ENCODE results near the gene PI3.
"Not testable (repeated sequence)": the region's sequence is repeated elsewhere in the genome, so short reads cannot be mapped to it uniquely, and the experiment has no call there.

PI3 gene

GRCh38 chr20:45174434-45175364 lies at the start of gene PI3:
PI3 (plus strand) TSS chr20:45174902; CDS start chr20:45174923, 21 bp downstream.
- no peaks in the 10 kb centered on the region for H3K36me3 ChIP-seq
- no peaks in the 10 kb centered on the region for H4K20me1 ChIP-seq
- no peak within 1 kb of the TSS for H3K27ac ChIP-seq
- no peak for TF ChIP-seq Cebpa-rat (IDR thresholded peaks at IDR 0.05)
- no peaks in the 10 kb centered on the region for H3K27me3 ChIP-seq
- H3K4me3 ChIP-seq, result no peak within 1 kb of the TSS
- H3K9ac ChIP-seq, result no peak within 1 kb of the TSS
- H3K4me2 ChIP-seq, result no peak within 1 kb of the TSS
- peaks cover 5% of the 10 kb centered on the region for H3K9me3 ChIP-seq
- H3K4me1 ChIP-seq, result no peaks in the 10 kb centered on the region

DNA sequence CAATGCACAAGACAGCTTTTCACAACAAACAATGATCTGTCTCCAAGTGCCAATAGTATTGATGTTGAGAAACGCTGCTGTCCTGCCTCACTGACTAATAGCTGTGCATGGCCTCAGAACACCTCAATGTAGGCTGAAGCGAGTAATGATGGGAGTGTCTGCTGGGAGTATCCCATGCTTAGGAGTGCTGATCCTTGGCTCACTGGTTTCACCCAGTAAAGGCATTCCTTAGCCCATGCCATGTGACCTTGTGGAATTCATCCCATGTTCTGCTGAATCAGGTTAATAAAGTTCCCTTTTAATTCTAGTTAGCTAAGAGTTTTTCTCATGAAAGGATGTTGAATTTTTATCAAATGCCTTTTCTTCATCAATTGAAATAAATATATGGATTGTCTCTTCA lies 46.6 kb upstream of the PI3 start:
- Histone ChIP-seq H4K20me1 (no peaks in the 10 kb centered on the region), H3K4me2 (no peak overlapping the region), H3K9ac (no peak overlapping the region), H3K9me3 (no peaks in the 10 kb centered on the region), H3K4me3 (no peak overlapping the region), H3K27me3 (no peaks in the 10 kb centered on the region), H3K27ac (no peak overlapping the region), H3K4me1 (no peaks in the 10 kb centered on the region), H3K36me3 (no peaks in the 10 kb centered on the region)
- TF ChIP-seq Cebpa-rat (IDR thresholded peaks at IDR 0.05), result no peak

- Histone ChIP-seq H3K9me3 (no peaks in the 10 kb centered on the region; the same call in 1 of the 2 replicates), H3K4me1 (no peaks in the 10 kb centered on the region), H3K36me3 (no peaks in the 10 kb centered on the region), H3K4me3 (no peak overlapping the region), H3K27ac (no peak overlapping the region), H3K27me3 (no peaks in the 10 kb centered on the region), H3K9ac (no peak overlapping the region), H3K4me2 (no peak overlapping the region), H4K20me1 (no peaks in the 10 kb centered on the region)
- TF ChIP-seq Cebpa-rat (IDR thresholded peaks at IDR 0.05), result no peak
Measured at GRCh38 chr20:45136911-45137310, 37.8 kb upstream of the PI3 start.

DNA sequence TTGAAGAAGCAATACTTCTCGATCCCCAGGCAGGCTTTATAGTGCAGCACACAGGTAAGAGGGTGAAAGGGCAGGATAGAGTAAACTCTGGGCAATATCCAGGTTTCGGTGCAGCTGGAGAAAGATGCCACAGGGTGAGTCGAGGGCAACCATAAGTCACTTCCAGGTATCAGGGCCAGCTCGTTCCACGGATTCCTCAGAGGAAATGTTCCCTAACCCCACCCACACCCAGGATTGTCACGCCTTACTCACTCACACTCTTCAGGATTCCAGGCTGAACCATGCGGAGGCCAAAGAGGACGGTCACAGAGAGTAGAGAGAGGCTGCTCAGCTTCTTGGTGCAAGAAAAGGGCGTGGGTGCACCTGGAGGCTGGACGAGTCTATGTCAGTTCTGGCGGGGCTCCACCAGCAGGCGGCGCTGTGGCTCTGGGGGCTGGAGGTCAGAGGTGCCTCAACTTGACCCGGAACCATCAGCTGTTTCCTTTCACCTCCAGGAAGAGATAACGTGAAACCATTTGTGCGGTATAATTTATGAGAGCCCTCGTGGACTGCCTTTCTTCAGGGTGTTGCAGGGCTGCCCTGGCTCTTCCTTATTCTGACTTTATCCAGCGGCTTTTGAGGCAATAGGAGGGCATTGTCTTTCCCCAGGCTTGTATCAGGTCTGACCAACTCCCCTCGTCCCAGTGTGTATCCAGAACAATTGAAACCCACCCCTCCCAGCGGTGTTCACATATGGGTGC lies 36.0 kb upstream of the PI3 start:
- Histone ChIP-seq H3K36me3 (no peaks in the 10 kb centered on the region), H3K27me3 (no peaks in the 10 kb centered on the region), H4K20me1 (no peaks in the 10 kb centered on the region), H3K9me3 (no peaks in the 10 kb centered on the region; the same call in 1 of the 2 replicates), H3K27ac (no peak overlapping the region), H3K4me2 (no peak overlapping the region), H3K4me3 (no peak overlapping the region), H3K4me1 (no peaks in the 10 kb centered on the region), H3K9ac (no peak overlapping the region)
- no peak for TF ChIP-seq Cebpa-rat (IDR thresholded peaks at IDR 0.05)

DNA sequence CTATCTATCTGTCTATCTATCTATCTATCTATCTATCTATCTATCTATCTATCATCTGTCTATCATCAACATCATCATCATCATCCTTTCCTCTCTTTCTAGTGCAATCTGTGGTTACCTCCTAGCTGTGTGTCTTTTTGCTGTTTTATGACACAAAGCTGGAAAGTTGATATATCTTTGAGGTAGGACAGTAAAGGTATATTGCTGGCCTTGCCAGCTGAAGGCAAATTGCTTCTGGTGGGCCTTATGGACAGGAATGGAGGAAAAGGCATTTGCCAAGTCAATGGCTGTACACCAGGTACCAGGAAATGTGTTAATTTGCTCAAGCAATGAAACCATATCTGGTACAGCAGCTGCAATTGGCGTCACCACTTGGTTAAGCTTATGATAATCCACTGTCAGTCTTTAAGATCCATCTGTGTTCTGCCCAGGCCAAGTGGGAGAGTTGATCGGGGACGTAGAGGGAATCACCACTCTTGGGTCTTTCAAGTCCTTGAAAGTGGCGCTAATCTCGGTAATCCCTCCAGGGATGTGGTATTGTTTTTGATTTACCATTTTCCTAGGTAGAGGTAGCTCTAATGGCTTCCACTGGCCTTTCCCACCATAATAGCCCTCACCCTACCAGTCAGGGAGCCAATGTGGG lies 34.8 kb upstream of the PI3 start:
- not testable (repeated sequence) for H3K27me3 ChIP-seq

DNA sequence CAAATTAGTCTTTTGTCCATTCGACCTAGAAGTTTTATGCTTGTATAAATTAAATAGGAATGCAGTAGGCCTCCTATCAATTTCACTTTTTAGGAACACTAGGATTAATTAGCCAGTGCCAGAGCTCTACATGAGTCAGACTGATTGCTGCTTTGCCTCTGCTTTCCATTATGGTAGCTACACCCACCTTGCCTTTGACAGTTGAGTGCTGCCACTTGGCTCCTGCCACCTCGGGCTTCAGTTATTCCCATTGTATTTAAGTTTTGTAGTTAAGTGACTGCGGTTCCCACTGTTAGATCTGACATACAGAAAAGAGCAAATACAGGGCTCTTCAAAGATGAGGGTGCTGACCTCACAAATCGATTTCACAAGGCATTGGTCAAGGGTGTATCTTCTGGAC lies 33.9 kb upstream of the PI3 start:
- Histone ChIP-seq H3K27ac (no peak overlapping the region), H4K20me1 (no peaks in the 10 kb centered on the region), H3K9me3 (no peaks in the 10 kb centered on the region)

More for the DNA sequence above, 34.8 kb upstream of the PI3 start:
- not testable (repeated sequence) for H3K4me3 ChIP-seq, H3K27ac ChIP-seq, H3K9ac ChIP-seq, H3K4me2 ChIP-seq, H3K9me3 ChIP-seq, H3K4me1 ChIP-seq, H3K36me3 ChIP-seq, H4K20me1 ChIP-seq

GRCh38 chr20:45149062-45149461 lies 25.6 kb upstream of the PI3 start:
- no peak overlapping the region for H3K27ac ChIP-seq
- H3K4me1 ChIP-seq, result no peaks in the 10 kb centered on the region
- H3K9ac ChIP-seq, result no peak overlapping the region
- H3K27me3 ChIP-seq, result no peaks in the 10 kb centered on the region
- H3K36me3 ChIP-seq, result no peaks in the 10 kb centered on the region
- H4K20me1 ChIP-seq, result no peaks in the 10 kb centered on the region
- no peak overlapping the region for H3K4me3 ChIP-seq
- no peaks in the 10 kb centered on the region for H3K9me3 ChIP-seq
- no peak for TF ChIP-seq Cebpa-rat (IDR thresholded peaks at IDR 0.05)
- no peak overlapping the region for H3K4me2 ChIP-seq

More for the DNA sequence above, 33.9 kb upstream of the PI3 start:
- no peaks in the 10 kb centered on the region for H3K36me3 ChIP-seq
- no peak overlapping the region for H3K9ac ChIP-seq
- TF ChIP-seq Cebpa-rat (IDR thresholded peaks at IDR 0.05), result no peak
- H3K4me3 ChIP-seq, result no peak overlapping the region
- no peaks in the 10 kb centered on the region for H3K27me3 ChIP-seq
- H3K4me1 ChIP-seq, result no peaks in the 10 kb centered on the region
- no peak overlapping the region for H3K4me2 ChIP-seq

- no peak overlapping the region for H3K4me2 ChIP-seq
- no peaks in the 10 kb centered on the region for H3K4me1 ChIP-seq
- peaks cover 15% of the 10 kb centered on the region for H3K9me3 ChIP-seq
- no peak overlapping the region for H3K9ac ChIP-seq
- H4K20me1 ChIP-seq, result no peaks in the 10 kb centered on the region
- no peak for TF ChIP-seq Cebpa-rat (IDR thresholded peaks at IDR 0.05)
- no peaks in the 10 kb centered on the region for H3K27me3 ChIP-seq
- H3K4me3 ChIP-seq, result no peak overlapping the region
- H3K36me3 ChIP-seq, result no peaks in the 10 kb centered on the region
- H3K27ac ChIP-seq, result no peak overlapping the region
Measured at GRCh38 chr20:45152405-45152804, 22.3 kb upstream of the PI3 start.

- no peak for TF ChIP-seq Cebpa-rat (IDR thresholded peaks at IDR 0.05)
- no peak overlapping the region for H3K9ac ChIP-seq
- H3K4me3 ChIP-seq, result no peak overlapping the region
- no peaks in the 10 kb centered on the region for H3K4me1 ChIP-seq
- no peaks in the 10 kb centered on the region for H3K27me3 ChIP-seq
- H3K4me2 ChIP-seq, result no peak overlapping the region
- H3K27ac ChIP-seq, result no peak overlapping the region
- no peaks in the 10 kb centered on the region for H4K20me1 ChIP-seq
- H3K9me3 ChIP-seq, result peaks cover 17% of the 10 kb centered on the region
- no peaks in the 10 kb centered on the region for H3K36me3 ChIP-seq
Measured at GRCh38 chr20:45153147-45153546, 21.6 kb upstream of the PI3 start.

- no peak overlapping the region for H3K9ac ChIP-seq
- TF ChIP-seq Cebpa-rat (IDR thresholded peaks at IDR 0.05), result no peak
Measured at GRCh38 chr20:45153752-45154151, 20.9 kb upstream of the PI3 start.

More at GRCh38 chr20:45153752-45154151, 20.9 kb upstream of the PI3 start:
- H3K36me3 ChIP-seq, result no peaks in the 10 kb centered on the region
- H4K20me1 ChIP-seq, result no peaks in the 10 kb centered on the region
- no peak overlapping the region for H3K4me3 ChIP-seq
- peaks cover 22% of the 10 kb centered on the region for H3K9me3 ChIP-seq
- no peak overlapping the region for H3K27ac ChIP-seq
- no peaks in the 10 kb centered on the region for H3K4me1 ChIP-seq
- no peaks in the 10 kb centered on the region for H3K27me3 ChIP-seq
- no peak overlapping the region for H3K4me2 ChIP-seq

Measured in BLaER1 (cell line).